ENCODE data around the gene FOXJ1. TPM values are rescaled to one million over a fixed set of nuclear protein-coding genes. Genes with fewer than 3 reads are reported as not detected.

FOXJ1 gene
- total and polyA plus RNA-seq, 5 donors, result not detected

- H3K9me3 ChIP-seq (ENCODE audit: control insufficient read depth, low read length), result no peaks in the 10 kb centered on the region
- H3K4me3 ChIP-seq (ENCODE audit: low read length), result no peak overlapping the region
- ATAC-seq, result no peak
- WGBS, result 90% methylated on average over 9 of the region's 9 CpGs
- H3K27me3 ChIP-seq (ENCODE audit: control insufficient read depth, insufficient read depth), result no peaks in the 10 kb centered on the region
- DNase-seq, result no peak
- peaks cover 2% of the 10 kb centered on the region for H3K4me1 ChIP-seq (ENCODE audit: control insufficient read depth, insufficient read depth, low read length)
- H3K27ac ChIP-seq (ENCODE audit: low read length), result no peak overlapping the region
- intact Hi-C loops (cut with DNase I), result no loop called here
Observed at GRCh38 chr17:76159157-76159556, 18.1 kb upstream of the FOXJ1 start.

- Histone ChIP-seq H3K4me1 (ENCODE audit: control insufficient read depth, insufficient read depth, low read length) (peaks cover 2% of the 10 kb centered on the region), H3K4me3 (ENCODE audit: low read length) (no peak overlapping the region), H3K9me3 (ENCODE audit: control insufficient read depth, low read length) (no peaks in the 10 kb centered on the region), H3K27me3 (ENCODE audit: control insufficient read depth, insufficient read depth) (no peaks in the 10 kb centered on the region), H3K27ac (ENCODE audit: low read length) (no peak overlapping the region)
- intact Hi-C loops (cut with DNase I), result no loop called here
- DNase-seq, result no peak
- no peak for ATAC-seq
- WGBS, result 90% methylated on average over 5 of the region's 5 CpGs
Observed at GRCh38 chr17:76157759-76158158, 16.7 kb upstream of the FOXJ1 start.

GRCh38 chr17:76156662-76156991 is 15.6 kb upstream of the FOXJ1 start:
- Histone ChIP-seq H3K27me3 (ENCODE audit: control insufficient read depth, insufficient read depth) (no peaks in the 10 kb centered on the region), H3K4me3 (ENCODE audit: low read length) (no peak overlapping the region), H3K27ac (ENCODE audit: low read length) (no peak overlapping the region), H3K4me1 (ENCODE audit: control insufficient read depth, insufficient read depth, low read length) (peaks cover under 1% of the 10 kb centered on the region), H3K9me3 (ENCODE audit: control insufficient read depth, low read length) (no peaks in the 10 kb centered on the region)
- intact Hi-C loops (cut with DNase I), result loop anchor here in 1 of 4 donors (1.0 kb wide), 1 partner anchor 11 kb away; no protein-coding TSS in a partner anchor
- ATAC-seq (no peak), DNase-seq (no peak)
- 78% methylated on average over 8 of the region's 8 CpGs for WGBS

GRCh38 chr17:76155988-76156661 is 15.1 kb upstream of the FOXJ1 start:
- intact Hi-C loops (cut with DNase I), result loop anchor here in 1 of 4 donors (1.0 kb wide), 1 partner anchor 11 kb away; no protein-coding TSS in a partner anchor
- 74% methylated on average over 13 of the region's 13 CpGs for WGBS
- Histone ChIP-seq H3K9me3 (ENCODE audit: control insufficient read depth, low read length) (no peaks in the 10 kb centered on the region), H3K4me1 (ENCODE audit: control insufficient read depth, insufficient read depth, low read length) (no peaks in the 10 kb centered on the region), H3K27me3 (ENCODE audit: control insufficient read depth, insufficient read depth) (no peaks in the 10 kb centered on the region), H3K4me3 (ENCODE audit: low read length) (no peak overlapping the region), H3K27ac (ENCODE audit: low read length) (no peak overlapping the region)
- peak in 1 of 2 donors; percentile 30 for ATAC-seq
- DNase-seq, result no peak

GRCh38 chr17:76154936-76155845 is 14.1 kb upstream of the FOXJ1 start:
- H3K4me1 ChIP-seq (ENCODE audit: control insufficient read depth, insufficient read depth, low read length), result no peaks in the 10 kb centered on the region
- intact Hi-C loops (cut with DNase I), result no loop called here
- H3K9me3 ChIP-seq (ENCODE audit: control insufficient read depth, low read length), result no peaks in the 10 kb centered on the region
- DNase-seq, result no peak
- no peak overlapping the region for H3K27ac ChIP-seq (ENCODE audit: low read length)
- ATAC-seq, result peak in 1 of 2 donors; percentile 24
- H3K27me3 ChIP-seq (ENCODE audit: control insufficient read depth, insufficient read depth), result no peaks in the 10 kb centered on the region
- WGBS, result 82% methylated on average over 10 of the region's 10 CpGs
- H3K4me3 ChIP-seq (ENCODE audit: low read length), result no peak overlapping the region

GRCh38 chr17:76154292-76154691 is 13.2 kb upstream of the FOXJ1 start:
- H3K4me3 ChIP-seq (ENCODE audit: low read length), result no peak overlapping the region
- ATAC-seq (no peak), DNase-seq (no peak)
- H3K4me1 ChIP-seq (ENCODE audit: control insufficient read depth, insufficient read depth, low read length), result no peaks in the 10 kb centered on the region
- H3K27ac ChIP-seq (ENCODE audit: low read length), result no peak overlapping the region
- no peaks in the 10 kb centered on the region for H3K27me3 ChIP-seq (ENCODE audit: control insufficient read depth, insufficient read depth)
- WGBS, result 91% methylated on average over 3 of the region's 3 CpGs
- H3K9me3 ChIP-seq (ENCODE audit: control insufficient read depth, low read length), result no peaks in the 10 kb centered on the region
- intact Hi-C loops (cut with DNase I), result no loop called here

- Histone ChIP-seq H3K4me1 (ENCODE audit: control insufficient read depth, insufficient read depth, low read length) (no peaks in the 10 kb centered on the region), H3K27me3 (ENCODE audit: control insufficient read depth, insufficient read depth) (no peaks in the 10 kb centered on the region), H3K27ac (ENCODE audit: low read length) (no peak overlapping the region), H3K4me3 (ENCODE audit: low read length) (no peak overlapping the region), H3K9me3 (ENCODE audit: control insufficient read depth, low read length) (no peaks in the 10 kb centered on the region)
- WGBS, result 67% methylated on average over 5 of the region's 5 CpGs
- DNase-seq, result no peak
- no peak for ATAC-seq
- intact Hi-C loops (cut with DNase I), result no loop called here
Observed at GRCh38 chr17:76153640-76154039, 12.6 kb upstream of the FOXJ1 start.

- H3K27ac ChIP-seq (ENCODE audit: low read length), result no peak overlapping the region
- intact Hi-C loops (cut with DNase I), result no loop called here
Observed at GRCh38 chr17:76153202-76153601, 12.2 kb upstream of the FOXJ1 start.

GRCh38 chr17:76152591-76152990 is 11.5 kb upstream of the FOXJ1 start:
- WGBS, result 80% methylated on average over 7 of the region's 7 CpGs
- ATAC-seq, result no peak
- H3K27me3 ChIP-seq (ENCODE audit: control insufficient read depth, insufficient read depth), result no peaks in the 10 kb centered on the region

More at GRCh38 chr17:76153202-76153601, 12.2 kb upstream of the FOXJ1 start:
- ATAC-seq, result no peak
- no peak for DNase-seq
- Histone ChIP-seq H3K9me3 (ENCODE audit: control insufficient read depth, low read length) (no peaks in the 10 kb centered on the region), H3K4me1 (ENCODE audit: control insufficient read depth, insufficient read depth, low read length) (no peaks in the 10 kb centered on the region), H3K4me3 (ENCODE audit: low read length) (no peak overlapping the region), H3K27me3 (ENCODE audit: control insufficient read depth, insufficient read depth) (no peaks in the 10 kb centered on the region)
- WGBS, result 89% methylated on average over 9 of the region's 9 CpGs

GRCh38 chr17:76151896-76152454 is 10.9 kb upstream of the FOXJ1 start:
- intact Hi-C loops (cut with DNase I), result no loop called here
- 93% methylated on average over 8 of the region's 8 CpGs for WGBS
- Histone ChIP-seq H3K9me3 (ENCODE audit: control insufficient read depth, low read length) (no peaks in the 10 kb centered on the region), H3K4me3 (ENCODE audit: low read length) (no peak overlapping the region), H3K27me3 (ENCODE audit: control insufficient read depth, insufficient read depth) (no peaks in the 10 kb centered on the region), H3K4me1 (ENCODE audit: control insufficient read depth, insufficient read depth, low read length) (no peaks in the 10 kb centered on the region), H3K27ac (ENCODE audit: low read length) (no peak overlapping the region)
- DNase-seq, result no peak
- no peak for ATAC-seq

More at GRCh38 chr17:76152591-76152990, 11.5 kb upstream of the FOXJ1 start:
- Histone ChIP-seq H3K9me3 (ENCODE audit: control insufficient read depth, low read length) (no peaks in the 10 kb centered on the region), H3K4me1 (ENCODE audit: control insufficient read depth, insufficient read depth, low read length) (no peaks in the 10 kb centered on the region), H3K4me3 (ENCODE audit: low read length) (no peak overlapping the region), H3K27ac (ENCODE audit: low read length) (no peak overlapping the region)
- no peak for DNase-seq
- intact Hi-C loops (cut with DNase I), result no loop called here
